Measurements from ENCODE around the gene CR1.
A peak's percentile ranks its signal among the peaks of the same experiment; 100 is the strongest.
"Not testable (repeated sequence)": the region's sequence is repeated elsewhere in the genome, so short reads cannot be mapped to it uniquely, and the experiment has no call there.

Gene CR1

DNA sequence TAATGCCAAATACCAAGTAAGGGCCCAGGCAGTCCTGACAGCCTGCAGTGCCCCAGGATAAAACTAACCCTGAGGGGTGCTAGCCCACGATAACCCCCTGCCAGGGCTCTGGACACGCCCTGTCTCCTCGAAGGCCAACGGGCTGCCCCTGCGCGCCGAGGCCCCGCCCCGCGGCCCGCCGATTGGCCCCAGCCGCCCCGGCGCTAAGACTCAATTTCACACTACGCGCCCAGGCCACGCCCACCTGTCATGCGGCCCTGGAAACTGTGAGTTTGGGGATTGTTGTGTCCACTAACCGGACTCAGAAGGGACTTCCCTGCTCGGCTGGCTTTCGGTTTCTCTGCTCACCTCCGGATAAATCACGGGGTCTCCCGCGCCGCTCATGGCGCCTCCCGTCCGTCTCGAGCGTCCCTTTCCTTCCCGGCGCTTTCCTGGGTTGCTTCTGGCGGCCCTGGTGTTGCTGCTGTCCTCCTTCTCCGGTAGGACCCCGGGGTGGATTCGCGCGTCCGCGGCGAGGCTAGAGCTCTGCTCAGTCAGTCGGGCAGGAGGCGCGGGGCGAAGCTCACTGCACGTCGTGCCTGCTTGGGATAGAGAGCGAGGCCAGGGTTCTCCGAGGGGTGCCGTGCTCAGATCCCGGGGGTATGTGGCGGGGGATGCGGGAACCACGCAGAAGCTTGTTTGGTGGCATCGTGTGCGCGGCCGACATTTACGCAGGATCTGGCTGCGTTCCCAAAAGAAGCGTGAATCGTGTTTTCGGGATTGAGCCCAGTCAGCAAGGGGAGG lies 149.1 kb downstream of the CR1 start, which contains the start of gene CR1L:
Gene CR1L, plus strand, starts transcription at position 282 of the 783 bp plus-strand sequence. Its CDS starts 101 bp downstream, at position 383.
- peak; percentile 48 for DNase-seq (ENCODE audit: low read depth)

DNA sequence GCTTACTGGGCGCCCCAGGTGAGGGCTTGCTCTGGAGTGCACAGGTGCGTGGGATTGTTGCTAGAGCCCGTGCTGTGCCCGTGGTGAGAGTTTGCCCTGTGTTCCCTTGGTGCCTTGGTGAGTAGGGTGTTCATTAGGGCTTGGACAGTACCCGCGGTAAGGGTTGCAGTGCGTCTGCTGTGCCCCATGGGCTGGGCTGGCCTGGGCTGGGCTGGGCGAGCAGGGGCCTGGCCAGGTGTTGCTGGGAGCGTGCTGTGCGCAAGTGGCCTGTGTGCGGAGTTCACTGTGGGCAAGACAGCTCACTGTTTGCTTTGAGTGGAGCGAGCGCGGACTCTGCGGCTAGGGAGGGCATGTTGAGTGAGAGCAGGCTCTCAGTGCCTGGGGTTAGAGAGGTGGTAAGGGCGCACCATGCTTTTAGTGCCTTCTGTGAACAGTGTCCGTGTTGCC lies 149.7 kb downstream of the CR1 start:
- no peak for DNase-seq (ENCODE audit: low read depth)

DNA sequence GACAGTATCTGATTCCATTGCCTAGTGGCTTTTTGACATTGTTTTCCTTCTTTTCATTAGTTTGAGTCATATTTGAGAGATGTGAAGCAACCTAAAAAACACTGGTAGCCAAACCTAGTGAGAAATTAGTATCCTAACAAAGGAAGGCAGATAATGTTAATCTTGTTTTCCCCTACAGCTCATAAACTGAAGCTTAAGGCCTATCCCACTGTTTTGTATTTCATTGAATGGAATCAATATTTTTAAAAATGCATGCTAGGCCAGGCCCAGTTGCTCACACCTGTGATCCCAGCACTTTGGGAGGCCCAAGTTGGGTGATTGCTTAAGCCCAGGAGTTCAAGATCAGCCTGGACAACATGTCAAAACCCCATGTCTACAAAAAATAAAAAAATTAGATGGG lies 150.2 kb downstream of the CR1 start:
- DNase-seq (ENCODE audit: low read depth) = no peak

DNA sequence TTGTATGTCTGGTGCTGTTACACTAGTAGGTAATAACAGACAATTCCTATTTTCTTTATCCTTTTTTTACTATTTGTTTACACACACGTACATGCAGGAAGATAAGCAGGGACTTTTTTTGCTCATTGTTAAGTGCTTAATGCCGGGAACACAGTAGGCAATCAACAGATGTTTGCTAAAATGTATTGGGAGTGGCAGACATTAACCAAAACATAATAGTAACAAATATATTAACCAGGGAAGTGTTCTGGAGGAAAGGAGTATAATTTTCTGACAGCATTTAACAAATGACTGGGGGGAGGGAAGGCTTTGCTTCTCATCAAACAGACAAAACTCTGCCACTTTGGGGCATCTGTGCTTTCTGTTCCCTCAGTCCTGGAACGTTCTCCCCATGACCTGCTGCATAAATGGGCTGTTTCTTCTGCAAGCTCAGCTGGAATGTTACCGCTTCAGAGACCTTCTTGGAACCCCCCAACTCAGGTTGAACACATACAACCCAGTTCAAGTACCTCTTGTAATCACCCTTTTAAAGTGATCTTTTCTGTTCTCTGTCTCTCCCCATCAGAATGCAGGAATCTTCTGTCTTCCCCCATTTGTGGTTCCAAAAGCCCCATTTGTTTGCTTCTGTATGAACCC lies 151.1 kb downstream of the CR1 start:
- no peak for DNase-seq (ENCODE audit: low read depth)

DNA sequence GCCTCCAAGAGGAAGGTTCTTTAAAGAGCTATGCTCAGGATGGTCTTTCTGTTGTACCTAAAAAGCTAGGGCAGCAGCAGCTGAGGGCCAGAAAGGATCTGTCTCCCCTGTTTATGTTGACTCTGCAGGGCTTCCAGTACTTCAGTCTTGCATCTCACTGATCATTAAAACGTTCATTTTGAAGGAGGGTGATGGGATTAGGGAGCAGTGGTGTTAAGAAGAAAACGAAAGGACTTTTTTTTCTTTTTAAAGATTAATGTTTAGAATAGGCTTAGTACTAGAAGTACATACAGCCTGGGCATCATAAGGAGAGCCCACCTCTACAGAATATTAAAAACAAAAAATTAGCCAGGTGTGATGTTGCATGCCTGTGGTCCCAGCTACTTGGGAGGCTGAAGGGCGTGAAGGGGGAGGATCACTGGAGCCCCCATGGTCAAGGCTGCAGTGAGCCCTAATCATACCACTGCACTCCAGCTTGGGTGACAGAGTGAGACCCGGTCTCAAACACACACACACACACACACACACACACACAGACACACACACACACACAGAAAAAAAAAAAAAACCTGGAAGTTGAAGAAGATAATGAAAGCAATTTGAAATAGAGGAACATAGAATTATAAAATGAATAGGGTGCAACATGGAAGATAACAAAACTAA lies 151.8 kb downstream of the CR1 start:
- DNase-seq (ENCODE audit: low read depth) = no peak

DNA sequence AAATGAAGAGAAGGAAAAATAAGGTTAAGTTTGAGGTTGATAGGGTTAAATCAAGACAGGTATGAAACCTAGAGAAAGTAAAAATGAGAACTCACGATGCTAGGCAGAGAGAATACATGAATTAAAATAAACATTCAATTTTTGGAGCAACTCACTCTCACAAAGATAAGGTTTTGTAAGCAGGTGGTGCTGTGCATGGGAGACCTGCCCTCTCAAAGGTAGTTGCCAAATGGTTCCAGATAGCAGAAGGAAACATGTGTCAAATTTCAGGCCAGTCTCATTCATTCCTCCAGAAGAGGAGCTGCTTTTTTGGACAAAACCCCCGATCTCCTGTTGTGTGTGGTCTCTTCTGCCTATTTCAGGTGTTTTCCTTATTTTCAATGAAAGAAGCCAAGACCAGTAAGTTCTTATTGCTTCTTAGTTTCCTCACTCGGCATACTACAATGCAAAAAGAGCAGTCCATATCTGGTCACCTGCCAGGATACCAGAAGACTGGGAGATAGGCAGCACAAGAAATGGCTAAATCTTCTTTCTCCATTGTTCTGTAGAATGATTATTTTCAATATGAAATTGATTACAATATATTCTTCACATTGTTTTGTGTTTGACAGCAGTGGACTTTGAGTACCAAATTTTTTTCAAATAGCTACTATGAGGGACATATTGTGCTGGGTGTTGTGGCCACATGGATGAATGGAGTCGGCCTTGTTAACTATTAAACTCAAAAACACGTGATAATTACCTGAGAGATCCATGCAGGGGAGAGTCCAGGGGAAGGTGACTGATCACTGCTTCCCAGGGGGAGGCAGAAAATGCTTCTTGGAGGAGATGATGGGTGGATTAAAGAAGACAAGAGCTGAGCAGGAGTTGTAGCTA lies 152.6 kb downstream of the CR1 start:
- no peak for DNase-seq (ENCODE audit: low read depth)

DNA sequence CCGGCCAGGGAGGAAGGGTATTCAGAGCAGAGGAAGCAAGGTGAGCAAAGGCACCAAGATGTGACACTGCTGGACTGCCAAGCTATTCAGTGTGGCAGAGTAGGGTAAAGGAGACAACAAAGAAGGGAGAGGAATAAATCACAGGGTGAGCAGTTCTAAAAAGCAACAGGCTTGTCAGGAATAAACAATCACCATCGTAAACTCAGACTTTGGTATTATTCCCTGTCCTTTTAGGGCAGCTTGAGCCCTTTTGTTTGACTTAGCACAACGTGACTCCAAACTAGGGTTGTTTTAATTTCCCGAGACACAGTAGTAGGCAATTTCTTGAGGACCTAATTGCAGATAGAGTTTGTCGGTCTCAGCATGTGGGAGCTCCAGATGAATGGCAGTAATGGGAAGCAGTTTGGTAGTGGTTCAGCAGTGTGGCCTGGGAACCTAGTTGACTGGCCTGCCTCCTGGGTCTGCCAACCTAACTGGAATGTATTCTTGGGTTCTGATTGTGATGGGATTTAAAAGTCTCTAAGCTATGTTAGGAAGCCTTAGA lies 153.3 kb downstream of the CR1 start:
- DNase-seq (ENCODE audit: low read depth) = no peak

DNA sequence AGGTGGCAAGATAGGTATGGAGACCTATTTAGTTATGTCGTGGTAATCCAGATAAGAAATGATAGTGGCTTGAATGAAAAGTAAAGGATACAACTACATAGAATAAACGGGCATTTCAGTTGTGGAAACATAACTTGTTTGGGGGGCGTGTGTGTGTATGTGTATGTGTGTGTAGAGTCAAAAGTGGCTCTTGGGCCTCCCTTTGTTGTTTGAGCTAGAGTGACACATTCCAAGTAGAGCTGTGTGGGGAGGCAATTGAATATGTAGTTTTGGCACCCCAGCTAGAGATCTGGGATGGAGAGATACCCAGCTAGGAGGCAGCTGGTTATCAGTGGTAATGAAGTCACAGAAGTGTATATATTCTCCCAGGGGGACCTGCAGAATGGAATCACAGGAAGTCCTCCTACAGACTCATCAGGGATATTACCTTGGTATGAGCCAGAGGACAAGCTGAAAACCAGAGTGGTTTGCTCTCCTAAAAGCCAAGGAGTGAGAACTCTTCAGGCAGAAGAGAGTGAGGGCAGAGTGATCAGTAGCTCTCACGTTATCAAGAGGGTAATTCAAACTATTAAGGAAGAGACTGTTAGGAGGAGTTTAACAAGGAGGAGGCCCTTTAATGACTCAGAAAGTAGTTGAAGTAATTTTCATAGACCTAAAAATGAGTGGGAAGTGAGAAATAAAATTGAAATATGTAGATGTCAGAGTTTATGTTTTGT lies 154.1 kb downstream of the CR1 start:
- no peak for DNase-seq (ENCODE audit: low read depth)

DNA sequence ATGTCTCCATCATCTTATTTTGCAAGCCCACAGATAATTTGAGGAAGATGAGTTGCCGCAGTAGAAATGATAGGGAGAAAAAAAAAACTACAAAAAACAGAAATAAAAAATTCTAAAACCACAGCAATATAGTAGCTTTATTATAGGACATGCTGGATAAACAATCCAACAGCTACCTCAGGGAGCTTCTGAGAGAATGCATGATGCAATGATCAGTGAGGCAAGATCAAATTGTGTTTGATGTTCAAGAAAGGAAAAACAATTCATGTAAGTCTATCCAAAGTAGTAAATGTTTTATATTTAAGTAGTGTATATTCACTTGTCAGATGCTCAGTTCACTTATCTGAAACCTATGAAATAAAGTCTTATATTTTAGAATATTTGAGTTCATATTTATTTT lies 155.6 kb downstream of the CR1 start:
- DNase-seq (ENCODE audit: low read depth) = no peak

DNA sequence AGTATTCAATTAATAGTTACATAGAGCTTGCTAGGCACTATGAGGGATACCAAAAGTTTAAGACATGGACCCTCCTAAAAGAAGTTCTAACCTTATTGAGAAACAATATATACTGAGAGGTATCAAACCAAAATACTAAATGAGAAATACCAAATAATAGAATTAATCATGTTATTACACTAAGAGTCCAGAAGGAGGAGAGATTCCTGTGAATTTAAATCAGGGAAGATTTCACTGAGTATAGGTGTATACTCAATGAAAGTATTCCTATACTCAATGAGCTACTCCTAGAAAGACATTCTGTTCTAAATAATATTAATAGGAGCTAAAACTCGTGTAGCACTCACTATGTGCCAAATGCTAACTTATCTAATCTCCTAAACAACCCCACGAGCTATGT lies 158.4 kb downstream of the CR1 start:
- no peak for DNase-seq (ENCODE audit: low read depth)

DNA sequence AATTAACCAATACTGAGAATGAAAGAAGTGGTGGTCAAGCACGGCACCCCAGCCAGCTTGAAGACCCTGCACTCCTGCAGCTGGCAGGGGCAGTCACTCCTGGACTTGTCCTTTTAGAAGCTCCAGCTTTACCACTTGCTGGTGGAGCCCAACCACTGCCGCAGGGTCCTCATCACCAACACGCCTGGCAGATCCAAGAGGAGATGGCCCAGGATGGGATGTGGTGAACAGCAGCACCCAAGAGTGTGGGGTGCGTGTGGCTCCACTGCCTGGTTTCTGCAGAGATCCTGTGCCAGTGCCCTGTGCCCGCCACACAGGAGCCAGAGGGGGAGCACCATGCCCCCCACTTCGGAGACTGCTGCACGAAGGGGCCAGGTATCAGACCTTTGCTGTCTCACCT lies 162.5 kb downstream of the CR1 start:
- DNase-seq (ENCODE audit: low read depth) = no peak

DNA sequence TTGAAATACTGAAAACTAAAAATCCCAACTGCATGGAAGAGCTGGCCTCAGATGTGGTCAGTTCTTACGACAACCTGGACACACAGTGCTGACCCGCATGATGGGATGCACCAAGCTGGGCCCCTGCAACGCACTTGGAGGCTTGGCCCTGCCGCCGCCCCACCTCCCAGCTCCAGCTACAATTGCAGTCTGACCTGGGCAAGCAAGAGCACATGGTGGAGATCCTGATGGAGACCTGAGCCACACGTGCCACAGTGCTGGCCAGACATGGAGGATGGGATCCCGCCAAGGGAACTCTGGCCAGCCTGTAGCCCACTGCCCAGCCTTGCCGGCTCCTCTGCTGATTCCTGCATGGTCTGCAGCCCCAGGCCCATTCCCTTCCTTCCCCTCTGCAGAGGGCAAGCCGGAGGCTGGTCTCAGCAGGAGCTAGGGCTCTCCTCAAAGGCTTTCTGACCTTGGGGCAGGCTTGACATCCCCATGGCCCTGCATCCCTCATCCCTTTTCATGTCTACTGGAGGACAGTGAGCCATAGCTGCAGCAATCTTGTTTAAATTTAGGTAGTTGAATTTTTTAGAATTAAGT lies 163.0 kb downstream of the CR1 start:
- DNase-seq (ENCODE audit: low read depth) = no peak

DNA sequence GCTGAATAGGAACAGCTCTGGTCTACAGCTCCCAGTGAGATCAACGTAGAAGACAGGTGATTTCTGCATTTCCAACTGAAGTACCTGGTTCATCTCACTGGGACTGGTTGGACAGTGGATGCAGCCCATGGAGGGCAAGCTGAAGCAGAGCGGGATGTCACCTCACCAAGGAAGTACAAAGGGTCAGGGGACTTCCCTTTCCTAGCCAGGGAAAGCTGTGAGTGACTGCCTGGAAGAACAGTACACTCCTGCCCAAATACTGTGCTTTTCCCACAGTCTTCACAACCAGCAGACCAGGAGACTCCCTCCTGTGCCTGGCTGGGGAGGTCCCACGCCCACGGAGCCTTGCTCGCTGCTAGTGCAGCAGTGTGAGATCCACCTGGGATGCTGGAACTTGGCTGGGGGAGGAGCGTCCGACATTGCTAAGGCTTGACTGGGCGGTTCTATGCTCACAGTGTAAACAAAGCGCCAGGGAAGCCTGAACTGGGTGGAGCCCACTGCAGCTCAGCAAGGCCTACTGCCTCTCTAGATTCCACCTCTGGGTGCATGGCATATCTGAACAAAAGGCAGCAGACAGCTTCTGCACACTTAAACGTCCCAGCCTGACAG lies 163.7 kb downstream of the CR1 start:
- no peak for DNase-seq (ENCODE audit: low read depth)

DNA sequence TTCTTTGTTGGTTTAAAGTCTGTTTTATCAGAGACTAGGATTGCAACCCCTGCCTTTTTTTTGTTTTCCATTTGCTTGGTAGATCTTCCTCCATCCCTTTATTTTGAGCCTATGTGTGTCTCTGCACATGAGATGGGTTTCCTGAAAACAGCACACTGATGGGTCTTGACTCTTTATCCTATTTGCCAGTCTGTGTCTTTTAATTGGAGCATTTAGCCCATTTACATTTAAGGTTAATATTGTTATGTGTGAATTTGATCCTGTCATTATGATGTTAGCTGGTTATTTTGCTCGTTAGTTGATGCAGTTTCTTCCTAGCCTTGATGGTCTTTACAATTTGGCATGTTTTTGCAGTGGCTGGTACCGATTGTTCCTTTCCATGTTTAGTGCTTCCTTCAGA lies 165.5 kb downstream of the CR1 start:
- DNase-seq (ENCODE audit: low read depth) = not testable (repeated sequence)

DNA sequence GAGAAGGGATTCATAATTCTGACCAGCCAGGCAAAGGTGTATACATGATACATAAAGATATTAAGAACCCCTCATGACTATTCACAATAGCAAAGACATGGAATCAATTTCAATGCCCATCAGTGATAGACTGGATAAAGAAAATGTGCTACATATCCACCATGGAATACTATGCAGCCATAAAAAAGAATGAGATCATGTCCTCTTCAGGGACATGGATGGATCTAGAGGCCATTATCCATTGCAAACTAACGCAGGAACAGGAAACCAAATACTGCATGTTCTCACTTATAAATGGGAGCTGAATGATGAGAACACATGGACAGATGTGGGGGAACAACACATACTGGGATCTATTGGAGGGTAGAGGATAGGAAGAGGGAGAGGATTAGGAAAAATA lies 170.4 kb downstream of the CR1 start:
- no peak for DNase-seq (ENCODE audit: low read depth)

DNA sequence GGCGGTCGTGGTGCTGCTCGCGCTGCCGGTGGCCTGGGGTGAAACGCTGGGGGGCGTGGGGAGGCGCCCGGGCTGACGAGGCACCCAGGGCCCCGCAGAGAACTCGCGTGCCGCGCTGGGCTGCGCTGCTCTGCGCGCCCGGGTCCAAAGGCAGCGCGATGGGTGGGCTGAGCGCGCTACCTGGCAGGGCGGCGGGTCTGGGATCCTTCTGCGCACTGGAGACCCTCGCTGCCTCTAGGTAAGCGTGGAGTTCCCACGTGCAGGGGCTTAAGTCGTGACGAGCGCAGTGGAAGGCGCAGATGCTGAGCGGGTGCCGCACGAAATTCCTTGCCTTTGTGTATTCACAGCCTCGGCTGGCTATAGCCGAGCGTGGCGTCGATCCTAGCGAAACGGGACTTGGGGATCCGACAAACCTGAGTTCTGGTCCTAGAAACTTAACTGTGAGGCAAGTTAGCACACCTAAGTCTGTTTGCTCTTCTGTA lies 173.6 kb downstream of the CR1 start:
- no peak for DNase-seq (ENCODE audit: low read depth)

DNA sequence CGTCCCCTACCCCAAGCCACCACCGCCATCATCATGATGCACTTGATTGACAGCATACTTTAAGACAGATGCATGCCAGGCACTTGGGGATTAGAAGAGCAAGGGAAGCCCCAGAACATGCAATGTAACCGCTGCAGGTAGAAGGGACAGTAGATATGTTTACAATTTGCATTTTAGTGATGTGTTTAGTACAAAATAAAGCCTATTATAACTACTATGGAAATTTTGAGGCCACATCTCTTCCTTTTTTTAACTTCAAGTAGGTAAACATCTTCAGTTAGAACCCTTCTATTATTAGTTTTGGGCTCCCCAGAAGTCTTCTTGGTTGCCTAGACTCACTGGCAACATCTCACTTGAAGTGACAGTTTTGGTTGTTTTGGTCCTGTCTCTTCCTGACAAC lies 174.2 kb downstream of the CR1 start:
- no peak for DNase-seq (ENCODE audit: low read depth)

DNA sequence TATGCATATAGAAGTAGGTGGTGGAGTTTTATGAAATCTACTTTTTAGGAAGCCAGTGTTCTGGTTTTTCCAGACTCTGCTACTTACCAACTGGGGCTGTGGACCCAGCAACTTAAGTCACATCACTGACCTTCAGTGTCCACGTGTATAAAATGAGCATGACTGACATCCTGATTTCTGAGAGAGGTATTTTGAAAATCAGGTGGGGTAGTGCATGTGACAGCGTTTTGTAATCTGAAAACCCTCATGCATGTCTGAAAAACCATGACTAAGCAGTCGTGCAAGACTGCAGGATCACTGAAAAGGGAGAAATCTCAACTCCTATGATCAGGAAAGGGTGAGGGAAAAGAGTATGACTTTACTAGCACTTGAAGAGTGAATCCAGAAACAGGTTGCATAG lies 175.0 kb downstream of the CR1 start:
- DNase-seq (ENCODE audit: low read depth) = no peak

DNA sequence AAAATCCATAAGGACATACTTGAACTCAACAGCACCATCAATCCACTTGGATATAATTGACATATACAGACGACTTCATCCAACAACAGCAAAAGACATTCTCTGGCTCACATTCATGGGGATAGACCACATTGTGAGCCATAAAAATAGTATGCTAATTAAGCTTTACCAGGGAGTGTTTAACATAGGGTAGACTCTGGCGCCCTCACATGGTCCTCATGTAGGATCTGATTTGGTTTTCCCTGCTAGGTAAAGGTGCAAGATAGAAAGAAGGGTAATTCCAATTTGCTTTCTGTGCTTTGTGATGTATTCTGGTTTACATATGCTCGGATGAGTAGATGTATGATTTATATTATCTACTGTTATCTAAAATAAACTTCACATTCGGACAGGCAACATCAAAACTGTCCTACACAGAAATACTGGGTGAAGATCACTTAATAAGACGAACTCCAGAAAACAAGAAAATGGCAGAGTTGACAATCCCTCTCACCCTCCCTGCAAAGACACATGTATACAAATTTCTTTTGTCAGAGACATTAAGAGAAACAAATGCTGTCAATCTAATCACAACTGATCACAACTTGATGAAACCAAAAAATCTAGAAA lies 176.7 kb downstream of the CR1 start:
- DNase-seq (ENCODE audit: low read depth) = no peak

DNA sequence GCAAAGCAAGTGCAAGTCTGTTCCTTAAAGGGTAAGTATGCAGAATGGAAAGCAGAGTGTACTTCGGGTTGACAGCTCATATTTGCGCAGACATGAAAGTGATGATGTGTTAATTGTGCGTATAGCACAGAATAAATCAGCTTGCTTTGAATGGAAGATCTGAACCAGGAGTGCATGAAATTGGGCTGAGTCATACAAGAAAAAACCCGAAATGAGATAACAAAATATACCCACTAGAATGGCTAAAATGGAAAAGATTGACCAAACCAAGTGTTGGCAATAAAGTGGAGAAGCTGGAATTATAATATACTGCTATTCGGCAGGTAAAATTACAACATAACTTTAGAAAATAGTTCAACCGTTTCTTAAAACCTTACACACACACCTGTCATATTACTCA lies 177.4 kb downstream of the CR1 start:
- DNase-seq (ENCODE audit: low read depth) = no peak
